H1 (cell line): ENCODE data around the gene IL32. TPM values are rescaled to one million over a fixed set of nuclear protein-coding genes. Genes with fewer than 3 reads are reported as not detected.

Experiments used
- CTCF ChIA-PET: fragments of 300-600 bp; sonication (Branson Sonifier 250); formaldehyde crosslinking; loops from one replicate; lab custom pipeline; 2021; ENCODE audit not compliant: partially characterized antibody; lab: Charles Lee
- POLR2A ChIA-PET: fragments of 300-600 bp; sonication (Branson Sonifier 250); formaldehyde crosslinking; loops from one replicate; lab custom pipeline; 2021; ENCODE audit warnings: inconsistent platforms; ENCODE audit not compliant: partially characterized antibody; lab: Charles Lee
- DNase-seq, 2 experiments: peaks; one replicate each; pipeline versions ENCODE4 v3.0.0 to v3.0.0-alpha.2; 2010 to 2022; ENCODE audit warnings: low spot score in 2 of 2, low read depth in 1 of 2, mixed read lengths in 1 of 2
- FAIRE-seq: peaks from 2 replicates; lab custom pipeline; 2011; peaks lifted over from hg19 to GRCh38; lab: Jason Lieb, UNC
- H2AFZ ChIP-seq: 2 replicates; pipeline ENCODE4 v1.8.1; 2012; ENCODE audit warnings: low read length, inconsistent platforms
- H2AK5ac ChIP-seq: 2 replicates; pipeline ENCODE4 v1.6.1; 2013; ENCODE audit warnings: low read depth, low read length
- H2BK120ac ChIP-seq: replicated peaks from 2 replicates; pipeline ENCODE3; 2013; ENCODE audit warnings: low read depth, low read length, inconsistent platforms
- H2BK12ac ChIP-seq: 2 replicates; pipeline ENCODE4 v1.6.1; 2013; ENCODE audit warnings: low read depth, low read length
- H2BK15ac ChIP-seq: 2 replicates; pipeline ENCODE4 v1.6.1; 2013; ENCODE audit warnings: low read length
- H2BK20ac ChIP-seq: 2 replicates; pipeline ENCODE4 v1.6.1; 2013; ENCODE audit warnings: low read length
- H2BK5ac ChIP-seq: 2 replicates; pipeline ENCODE4 v1.6.1; 2013; ENCODE audit warnings: low read depth, low read length
- H3K14ac ChIP-seq: 2 replicates; pipeline ENCODE4 v1.6.1; 2013; ENCODE audit warnings: inconsistent platforms; ENCODE audit not compliant: insufficient read length
- H3K18ac ChIP-seq: 2 replicates; pipeline ENCODE4 v1.6.1; 2013; ENCODE audit warnings: low read length; ENCODE audit errors: extremely low read depth
- H3K23ac ChIP-seq: 2 replicates; pipeline ENCODE4 v1.6.1; 2013; ENCODE audit warnings: inconsistent platforms; ENCODE audit not compliant: insufficient read length
- H3K23me2 ChIP-seq: 2 replicates; pipeline ENCODE4 v1.6.1; 2013; ENCODE audit warnings: low read depth, low read length
- H3K27ac ChIP-seq: 2 replicates; pipeline ENCODE4 v1.6.1; 2011; ENCODE audit warnings: low read depth, low read length, inconsistent platforms
- H3K27me3 ChIP-seq, 4 experiments: replicated peaks in 1 of 4; 1 replicate in 1 of 4; 2 replicates in 3 of 4; pipeline versions ENCODE4 v1.6.1 to v1.8.1; 2011 to 2013; ENCODE audit warnings: low read length in 3 of 4, mild to moderate bottlenecking in 3 of 4, inconsistent platforms in 2 of 4, mixed read lengths in 2 of 4, moderate library complexity in 1 of 4; ENCODE audit not compliant: control insufficient read depth in 3 of 4, insufficient read depth in 3 of 4; ENCODE audit errors: extremely low read depth in 1 of 4
- H3K36me3 ChIP-seq, 4 experiments: 2 replicates each; pipeline versions ENCODE4 v1.6.1 to v1.8.1; 2011 to 2013; ENCODE audit warnings: mild to moderate bottlenecking in 4 of 4, low read length in 3 of 4, moderate library complexity in 2 of 4, control low read depth in 1 of 4, inconsistent platforms in 1 of 4; ENCODE audit not compliant: insufficient read depth in 4 of 4, control insufficient read depth in 2 of 4
- H3K4ac ChIP-seq: replicated peaks from 2 replicates; pipeline ENCODE3; 2013; ENCODE audit warnings: low read length, low read depth, mixed read lengths, inconsistent platforms; ENCODE audit not compliant: insufficient read length
- H3K4me1 ChIP-seq, 4 experiments: replicated peaks in 1 of 4; 1 replicate in 1 of 4; 2 replicates in 3 of 4; pipeline versions ENCODE4 v1.6.1 to v1.8.1; 2011 to 2013; ENCODE audit warnings: low read length in 3 of 4, inconsistent platforms in 2 of 4, mixed read lengths in 1 of 4; ENCODE audit not compliant: insufficient read depth in 4 of 4, control insufficient read depth in 3 of 4
- H3K4me2 ChIP-seq, 2 experiments: 2 replicates each; pipeline versions ENCODE4 v1.6.1 to v1.8.1; 2011 to 2013; ENCODE audit warnings: low read depth in 2 of 2, low read length in 2 of 2, control low read depth in 1 of 2, inconsistent platforms in 1 of 2, mild to moderate bottlenecking in 1 of 2; ENCODE audit not compliant: insufficient read depth in 1 of 2
- H3K4me3 ChIP-seq, 4 experiments: fragments of 200-600, 300-600 bp in 1 of 4; sonication (generic), shearing (Covaris generic), sonication (Bioruptor Twin) in 1 of 4; 2 replicates each; pipeline versions ENCODE4 v1.5.1 to v1.8.1; 2011 to 2016; ENCODE audit warnings: low read length in 4 of 4, low read depth in 3 of 4, control low read depth in 2 of 4, inconsistent platforms in 2 of 4, mild to moderate bottlenecking in 2 of 4, mixed read lengths in 1 of 4, moderate library complexity in 1 of 4; ENCODE audit not compliant: insufficient read depth in 2 of 4; ENCODE audit errors: extremely low read depth in 1 of 4
- H3K56ac ChIP-seq: replicated peaks from 2 replicates; pipeline ENCODE3; 2013; ENCODE audit warnings: low read depth, mild to moderate bottlenecking, mixed read lengths, low read length, inconsistent platforms; ENCODE audit not compliant: insufficient read length
- H3K79me1 ChIP-seq: 2 replicates; pipeline ENCODE4 v1.6.1; 2013; ENCODE audit warnings: low read depth, low read length, control low read depth
- H3K79me2 ChIP-seq, 2 experiments: 2 replicates each; pipeline versions ENCODE4 v1.6.1 to v1.8.1; 2012 to 2013; ENCODE audit warnings: low read length in 2 of 2, mild to moderate bottlenecking in 2 of 2, inconsistent platforms in 1 of 2; ENCODE audit not compliant: insufficient read depth in 2 of 2, control insufficient read depth in 1 of 2
- H3K9ac ChIP-seq, 4 experiments: replicated peaks in 1 of 4; 1 replicate in 1 of 4; 2 replicates in 3 of 4; pipeline versions ENCODE4 v1.6.1 to v1.8.1; 2011 to 2013; ENCODE audit warnings: low read depth in 3 of 4, low read length in 3 of 4, control low read depth in 2 of 4, mild to moderate bottlenecking in 2 of 4, moderate library complexity in 2 of 4, inconsistent platforms in 1 of 4; ENCODE audit errors: extremely low read depth in 1 of 4
- H3K9me3 ChIP-seq, 2 experiments: 2 replicates each; pipeline versions ENCODE4 v1.6.1 to v1.8.1; 2012 to 2013; ENCODE audit warnings: mild to moderate bottlenecking in 2 of 2, moderate library complexity in 2 of 2, control low read depth in 1 of 2, inconsistent platforms in 1 of 2, low read depth in 1 of 2, low read length in 1 of 2, mixed read lengths in 1 of 2; ENCODE audit not compliant: insufficient read depth in 2 of 2
- H4K20me1 ChIP-seq, 2 experiments: replicated peaks in 1 of 2; 2 replicates each; pipeline versions ENCODE3 to v1.8.1; 2011 to 2013; ENCODE audit warnings: inconsistent platforms in 2 of 2, low read length in 2 of 2, mild to moderate bottlenecking in 1 of 2; ENCODE audit not compliant: insufficient read depth in 2 of 2, control insufficient read depth in 1 of 2
- H4K5ac ChIP-seq: 2 replicates; pipeline ENCODE4 v1.6.1; 2013; ENCODE audit warnings: low read length, low read depth, mixed read lengths, inconsistent platforms; ENCODE audit not compliant: insufficient read length
- H4K8ac ChIP-seq: 2 replicates; pipeline ENCODE4 v1.8.0; 2013; ENCODE audit warnings: mild to moderate bottlenecking, moderate library complexity, low read length, inconsistent platforms; ENCODE audit not compliant: insufficient read depth; ENCODE audit errors: extremely low read depth
- H4K91ac ChIP-seq: replicated peaks from 2 replicates; pipeline ENCODE3; 2013; ENCODE audit warnings: low read length, mixed read lengths, inconsistent platforms; ENCODE audit not compliant: insufficient read length
- KDM4A ChIP-seq: IDR thresholded peaks from one replicate; pipeline ENCODE4 v1.7.1; 2012; ENCODE audit warnings: low read depth, mild to moderate bottlenecking, moderate library complexity, low read length, inconsistent platforms; ENCODE audit not compliant: severe bottlenecking
- RFX5 ChIP-seq: IDR thresholded peaks from 2 replicates; pipeline ENCODE4 v1.6.1; 2011; ENCODE audit warnings: low read depth, low read length, improper control_type of control experiment, borderline replicate concordance
- RNF2 ChIP-seq: fragments of 200-900, 300-1000 bp; sonication (generic); IDR thresholded peaks from 2 replicates; pipeline ENCODE4 v1.7.1; 2016; ENCODE audit warnings: borderline replicate concordance, low read depth, mild to moderate bottlenecking, antibody characterized with exemption, low read length; ENCODE audit not compliant: poor library complexity, severe bottlenecking; ENCODE audit errors: missing control alignments
- WGBS, 2 experiments: shearing (Covaris generic) in 1 of 2; methylation state at CpG; one replicate each; pipeline versions ENCODE4 v1.1.6 to v1.1.7; 2013 to 2015; ENCODE audit warnings: low lambda C conversion rate in 2 of 2, mixed read lengths in 2 of 2, inconsistent platforms in 1 of 2, low coverage in 1 of 2, missing lambda C conversion rate in 1 of 2; ENCODE audit not compliant: insufficient replicate concordance in 2 of 2, insufficient coverage in 1 of 2, insufficient read length in 1 of 2; ENCODE audit errors: extremely low coverage in 1 of 2, missing lambda C conversion rate in 1 of 2; 5-methylcytosine and 5-hydroxymethylcytosine counted together
- polyA plus RNA-seq, 7 experiments: library from polyadenylated mRNA; depleted of rRNA in 3 of 7; stranded (reverse) in 5 of 7; unstranded in 2 of 7; fragments of >200 nt in 5 of 7; fragments of 200-250 nt in 2 of 7; gene quantifications; 1 replicate in 5 of 7; 2 replicates in 1 of 7; 4 replicates in 1 of 7; pipeline versions ENCODE4 v1.2.1 to v1.2.3, GENCODE V29; 2011 to 2013; ENCODE audit warnings: missing spikeins in 2 of 7, mixed read lengths in 2 of 7
- total RNA-seq: library from RNA; stranded (reverse); fragmentation: NEBNext Ultra II Directional; extraction: Animal tissue kit (Norgen Biotek cat#: 25700); gene quantifications from 2 replicates; pipeline ENCODE4 v1.2.1, GENCODE V29; 2021

The IL32 gene
- total and polyA plus RNA-seq, 2 of the 8 experiments (the other 6 are each of a cell fraction or from before 2014, with no cell fraction given): 2.7 to 5.0 TPM

- WGBS, 2 experiments: 86 to 100% methylated on average over 1 to 4 of the region's 4 CpGs
- Histone ChIP-seq H3K14ac (no peak overlapping the region), H3K9ac (no peak overlapping the region), H3K36me3 (no peaks in the 10 kb centered on the region; a peak in 1 of 8 replicates), H2AFZ (no peak overlapping the region), H3K4me1 (peaks cover 0 to 7% (median 4%) of the 10 kb centered on the region in 4 experiments; a peak in 3 of 7 replicates), H2BK5ac (no peak overlapping the region), H4K91ac (no peak overlapping the region), H3K56ac (no peak overlapping the region), H3K23me2 (peaks cover 6% of the 10 kb centered on the region; the same call in 1 of the 2 replicates), H2BK20ac (no peak overlapping the region), H3K27ac (no peak overlapping the region), H2BK12ac (no peak overlapping the region), H2AK5ac (no peak overlapping the region), H4K8ac (no peak overlapping the region), H3K4me2 (no peak overlapping the region), H2BK120ac (no peak overlapping the region), H2BK15ac (no peak overlapping the region), H3K4me3 (no peak overlapping the region), H3K23ac (no peak overlapping the region), H4K5ac (no peak overlapping the region), H3K4ac (no peak overlapping the region), H4K20me1 (peaks cover 0 to 18% of the 10 kb centered on the region in 2 experiments), H3K79me2 (no peaks in the 10 kb centered on the region), H3K79me1 (no peaks in the 10 kb centered on the region), H3K27me3 (peaks cover 0 to 8% (median 3%) of the 10 kb centered on the region in 4 experiments; a peak in 6 of 7 replicates), H3K18ac (no peak overlapping the region), H3K9me3 (no peaks in the 10 kb centered on the region)
- no peak for FAIRE-seq
- POLR2A ChIA-PET: interaction anchor here (0.7 to 6.1 kb wide), 10 partner anchors 13 to 81 kb away, joined by 3 to 94 read pairs (median 4); partner anchors contain the start of genes BICDL2, HCFC1R1, PAQR4 and THOC6
- no peak for TF ChIP-seq RFX5
- no peak for TF ChIP-seq KDM4A
- TF ChIP-seq RNF2: no peak
- no peak for DNase-seq
- CTCF ChIA-PET: interaction anchor here (0.9 to 7.4 kb wide), 5 partner anchors 9 to 26 kb away, joined by 3 to 117 read pairs (median 7); no protein-coding TSS in a partner anchor
Observed at GRCh38 chr16:3051009-3051408, 14.4 kb upstream of the IL32 start.
